ENCODE data around the gene COTL1. TPM values are rescaled to one million over a fixed set of nuclear protein-coding genes. Genes with fewer than 3 reads are reported as not detected.

The COTL1 gene
- total and polyA plus RNA-seq, 2 of the 13 experiments (the other 11 are each of a cell fraction or from before 2014, with no cell fraction given): 8.7 to 16.9 TPM

DNA sequence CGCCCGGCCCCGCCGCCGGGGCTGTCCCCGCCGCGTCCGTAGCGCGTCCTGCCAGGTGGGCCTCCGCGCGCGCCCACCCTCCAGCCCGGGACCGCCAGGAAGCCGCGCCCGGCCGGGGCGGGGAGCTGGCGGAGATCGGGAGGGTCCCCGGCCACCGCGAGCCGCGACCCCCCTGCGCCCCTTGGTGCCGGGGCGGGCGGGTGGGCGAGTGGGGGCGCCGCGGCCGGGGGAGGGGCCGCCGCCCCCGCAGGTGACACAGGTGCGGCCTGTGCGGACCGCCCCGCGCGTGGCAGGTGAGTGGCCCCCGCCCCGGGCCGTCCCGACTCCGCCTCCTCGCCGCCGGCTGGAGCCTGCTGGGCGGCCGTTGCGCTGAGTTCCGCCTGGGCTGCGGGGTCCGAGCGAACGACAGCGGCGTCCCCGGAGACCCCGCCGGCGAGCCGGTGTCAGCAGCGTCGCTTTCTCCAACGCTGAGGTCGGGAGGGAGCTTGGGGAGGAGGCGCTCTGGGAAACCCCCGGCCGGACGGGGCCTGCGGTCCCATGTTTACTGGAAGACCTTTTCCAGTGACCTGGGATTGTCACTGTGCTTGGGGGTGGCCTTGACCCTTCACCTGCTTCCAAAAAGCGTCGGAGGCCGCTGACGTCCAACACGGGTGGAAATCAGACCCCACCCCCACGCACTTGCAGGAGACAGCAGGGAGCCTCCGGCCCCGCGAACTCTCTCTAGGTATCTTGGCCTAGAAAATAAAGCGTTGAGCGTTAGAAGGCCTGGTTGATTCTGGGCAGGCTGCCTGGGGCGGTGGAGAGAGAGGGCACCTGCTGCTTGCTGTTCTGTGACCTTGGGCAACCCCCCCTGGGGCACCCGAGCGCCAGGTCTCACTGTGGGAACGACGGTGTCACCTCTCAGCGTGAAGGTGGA, 31.0 kb upstream of the COTL1 start (continued):
- TF ChIP-seq, protein P1, sequence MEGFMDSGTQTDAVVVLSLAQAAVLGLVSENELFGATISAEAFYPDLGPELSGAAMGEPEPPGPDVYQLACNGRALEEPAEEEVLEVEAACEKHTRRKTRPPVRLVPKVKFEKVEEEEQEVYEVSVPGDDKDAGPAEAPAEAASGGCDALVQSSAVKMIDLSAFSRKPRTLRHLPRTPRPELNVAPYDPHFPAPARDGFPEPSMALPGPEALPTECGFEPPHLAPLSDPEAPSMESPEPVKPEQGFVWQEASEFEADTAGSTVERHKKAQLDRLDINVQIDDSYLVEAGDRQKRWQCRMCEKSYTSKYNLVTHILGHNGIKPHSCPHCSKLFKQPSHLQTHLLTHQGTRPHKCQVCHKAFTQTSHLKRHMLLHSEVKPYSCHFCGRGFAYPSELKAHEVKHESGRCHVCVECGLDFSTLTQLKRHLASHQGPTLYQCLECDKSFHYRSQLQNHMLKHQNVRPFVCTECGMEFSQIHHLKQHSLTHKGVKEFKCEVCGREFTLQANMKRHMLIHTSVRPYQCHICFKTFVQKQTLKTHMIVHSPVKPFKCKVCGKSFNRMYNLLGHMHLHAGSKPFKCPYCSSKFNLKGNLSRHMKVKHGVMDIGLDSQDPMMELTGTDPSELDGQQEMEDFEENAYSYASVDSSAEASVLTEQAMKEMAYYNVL (CRISPR knock-in tag; IDR thresholded peaks at IDR 0.05; ENCODE audit: borderline replicate concordance): no peak
- TF ChIP-seq ZNF329 (CRISPR knock-in tag; IDR thresholded peaks at IDR 0.05; ENCODE audit: low read depth) (no peak), MED8 (CRISPR knock-in tag; IDR thresholded peaks at IDR 0.05; ENCODE audit: insufficient replicate concordance) (no peak), BCL6 (CRISPR knock-in tag; IDR thresholded peaks at IDR 0.05) (peak; percentile 61), SIN3B (IDR thresholded peaks at IDR 0.05; ENCODE audit: low read length) (no peak), EHMT2 (IDR thresholded peaks at IDR 0.05; ENCODE audit: borderline replicate concordance, low read depth, low read length) (no peak), RXRA (CRISPR knock-in tag; IDR thresholded peaks at IDR 0.05) (peak; percentile 81), HMG20B (CRISPR knock-in tag; conservative IDR thresholded peaks at IDR 0.05) (no peak), ONECUT2 (CRISPR knock-in tag; IDR thresholded peaks at IDR 0.05) (no peak), TCF12 (IDR thresholded peaks at IDR 0.05) (no peak), TCF12 (CRISPR knock-in tag; IDR thresholded peaks at IDR 0.05) (no peak), ZNF326 (CRISPR knock-in tag; IDR thresholded peaks at IDR 0.05; ENCODE audit: borderline replicate concordance) (no peak), UBTF (CRISPR knock-in tag; IDR thresholded peaks at IDR 0.05) (peak; percentile 75), ZNF75D (CRISPR knock-in tag; IDR thresholded peaks at IDR 0.05; ENCODE audit: borderline replicate concordance) (no peak), ZNF510 (CRISPR knock-in tag; IDR thresholded peaks at IDR 0.05; ENCODE audit: low read depth) (no peak; the same call in 1 of the 2 replicates), DPF2 (CRISPR knock-in tag; IDR thresholded peaks at IDR 0.05; ENCODE audit: borderline replicate concordance, low read depth) (peak; percentile 34; the same call in 1 of the 2 replicates), ZSCAN22 (CRISPR knock-in tag; IDR thresholded peaks at IDR 0.05) (peak; percentile 89), MAFK (conservative IDR thresholded peaks at IDR 0.05 in 1 of 2, IDR thresholded peaks at IDR 0.05 in 1 of 2; ENCODE audit: low read length in 2 of 2) (no peak), ZNF124 (CRISPR knock-in tag; IDR thresholded peaks at IDR 0.05) (no peak)
- TF ChIP-seq, protein P2, sequence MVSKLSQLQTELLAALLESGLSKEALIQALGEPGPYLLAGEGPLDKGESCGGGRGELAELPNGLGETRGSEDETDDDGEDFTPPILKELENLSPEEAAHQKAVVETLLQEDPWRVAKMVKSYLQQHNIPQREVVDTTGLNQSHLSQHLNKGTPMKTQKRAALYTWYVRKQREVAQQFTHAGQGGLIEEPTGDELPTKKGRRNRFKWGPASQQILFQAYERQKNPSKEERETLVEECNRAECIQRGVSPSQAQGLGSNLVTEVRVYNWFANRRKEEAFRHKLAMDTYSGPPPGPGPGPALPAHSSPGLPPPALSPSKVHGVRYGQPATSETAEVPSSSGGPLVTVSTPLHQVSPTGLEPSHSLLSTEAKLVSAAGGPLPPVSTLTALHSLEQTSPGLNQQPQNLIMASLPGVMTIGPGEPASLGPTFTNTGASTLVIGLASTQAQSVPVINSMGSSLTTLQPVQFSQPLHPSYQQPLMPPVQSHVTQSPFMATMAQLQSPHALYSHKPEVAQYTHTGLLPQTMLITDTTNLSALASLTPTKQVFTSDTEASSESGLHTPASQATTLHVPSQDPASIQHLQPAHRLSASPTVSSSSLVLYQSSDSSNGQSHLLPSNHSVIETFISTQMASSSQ (IDR thresholded peaks at IDR 0.05; ENCODE audit: low read depth): no peak
- TF ChIP-seq, protein P2 (CRISPR knock-in tag; IDR thresholded peaks at IDR 0.05; ENCODE audit: borderline replicate concordance): no peak
